RWPE2 (cell line): ENCODE results near the gene NOS1AP.
A peak's percentile ranks its signal among the peaks of the same experiment; 100 is the strongest.

Experiments
- ATAC-seq: fragments of 200-7000 bp; cut with Tn5 transposase; 3 replicates; pipeline ENCODE4 v1.9.1; 2021; ENCODE audit warnings: low read depth
- DNase-seq: peaks from one replicate; pipeline ENCODE4 v3.0.0-alpha.2; 2020; ENCODE audit warnings: low spot score
- H3K27ac ChIP-seq: fragments of 450-650 bp; 2 replicates; pipeline ENCODE4 v1.5.1; 2017; ENCODE audit warnings: mild to moderate bottlenecking; ENCODE audit not compliant: poor library complexity, severe bottlenecking
- H3K27me3 ChIP-seq: fragments of 250-450 bp; sonication (Bioruptor Pico); 2 replicates; pipeline ENCODE4 v1.5.1; 2021; ENCODE audit warnings: mild to moderate bottlenecking, moderate library complexity; ENCODE audit not compliant: insufficient read depth, poor library complexity, severe bottlenecking
- H3K36me3 ChIP-seq: fragments of 250-450 bp; sonication (Bioruptor Pico); 2 replicates; pipeline ENCODE4 v1.5.1; 2020; ENCODE audit warnings: low read depth, mild to moderate bottlenecking, moderate library complexity
- H3K4me1 ChIP-seq: fragments of 250-450 bp; sonication (Bioruptor Pico); 2 replicates; pipeline ENCODE4 v1.5.1; 2021; ENCODE audit warnings: mild to moderate bottlenecking, moderate library complexity; ENCODE audit not compliant: insufficient read depth, poor library complexity, severe bottlenecking
- H3K4me3 ChIP-seq: fragments of 250-450 bp; sonication (Bioruptor Pico); 2 replicates; pipeline ENCODE4 v1.5.1; 2021; ENCODE audit warnings: mild to moderate bottlenecking, moderate library complexity; ENCODE audit not compliant: severe bottlenecking
- H3K9me3 ChIP-seq: fragments of 250-450 bp; sonication (Bioruptor Pico); 2 replicates; pipeline ENCODE4 v1.5.1; 2021; ENCODE audit warnings: mild to moderate bottlenecking, moderate library complexity; ENCODE audit not compliant: severe bottlenecking
- TF ChIP-seq, protein P1 (sequence below): fragments of 450-650 bp; IDR thresholded peaks from one replicate; pipeline ENCODE4 v1.5.1; 2017; ENCODE audit warnings: mild to moderate bottlenecking, moderate library complexity; ENCODE audit not compliant: poor library complexity, severe bottlenecking

The NOS1AP gene

DNA sequence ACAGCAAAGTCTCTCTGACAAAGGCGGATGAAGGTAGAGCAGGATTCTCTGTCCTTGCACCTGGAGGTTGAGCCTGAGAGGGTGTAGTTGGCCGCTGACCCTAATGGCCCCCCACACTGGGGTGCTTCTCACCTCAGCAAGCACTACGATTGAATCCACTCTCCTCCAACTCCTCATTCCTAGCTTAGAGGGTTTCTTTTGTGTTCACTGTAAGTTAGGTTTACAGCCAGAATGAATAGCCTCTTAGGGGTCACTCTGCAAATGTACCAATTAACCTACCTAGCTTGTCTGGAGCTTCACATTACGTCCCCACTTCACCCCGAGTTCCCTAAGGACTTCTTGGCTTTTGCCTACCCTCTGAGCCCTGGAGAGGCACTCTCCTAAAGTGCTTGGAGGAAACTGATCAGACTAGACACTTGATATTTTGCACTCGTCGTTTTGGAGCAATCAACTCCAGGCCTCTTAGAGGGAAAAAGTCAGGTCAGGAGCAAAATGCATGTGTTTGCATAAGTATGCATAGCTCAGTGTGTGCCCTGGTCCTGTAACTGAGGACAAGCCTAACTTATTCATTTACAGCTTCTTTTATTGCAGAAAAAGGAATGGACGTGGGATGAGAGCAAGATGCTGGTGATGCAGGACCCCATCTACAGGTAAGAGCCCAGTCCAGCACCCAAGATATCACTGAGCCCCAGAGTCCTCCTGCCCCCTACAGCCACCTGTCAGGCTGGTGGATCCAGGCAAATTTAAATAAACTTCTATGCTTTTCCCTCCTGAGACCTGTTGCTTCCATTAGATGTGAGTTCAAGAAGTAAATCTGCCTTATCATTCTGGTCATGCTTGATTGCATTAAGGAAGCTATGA, 230.8 kb downstream of the NOS1AP start:
- Histone ChIP-seq H3K4me3 (no peak overlapping the region), H3K36me3 (no peaks in the 10 kb centered on the region), H3K27ac (no peak overlapping the region), H3K9me3 (no peaks in the 10 kb centered on the region), H3K4me1 (peaks cover 23% of the 10 kb centered on the region), H3K27me3 (no peaks in the 10 kb centered on the region)
- no peak for ATAC-seq
- DNase-seq: no peak
- TF ChIP-seq, protein P1, sequence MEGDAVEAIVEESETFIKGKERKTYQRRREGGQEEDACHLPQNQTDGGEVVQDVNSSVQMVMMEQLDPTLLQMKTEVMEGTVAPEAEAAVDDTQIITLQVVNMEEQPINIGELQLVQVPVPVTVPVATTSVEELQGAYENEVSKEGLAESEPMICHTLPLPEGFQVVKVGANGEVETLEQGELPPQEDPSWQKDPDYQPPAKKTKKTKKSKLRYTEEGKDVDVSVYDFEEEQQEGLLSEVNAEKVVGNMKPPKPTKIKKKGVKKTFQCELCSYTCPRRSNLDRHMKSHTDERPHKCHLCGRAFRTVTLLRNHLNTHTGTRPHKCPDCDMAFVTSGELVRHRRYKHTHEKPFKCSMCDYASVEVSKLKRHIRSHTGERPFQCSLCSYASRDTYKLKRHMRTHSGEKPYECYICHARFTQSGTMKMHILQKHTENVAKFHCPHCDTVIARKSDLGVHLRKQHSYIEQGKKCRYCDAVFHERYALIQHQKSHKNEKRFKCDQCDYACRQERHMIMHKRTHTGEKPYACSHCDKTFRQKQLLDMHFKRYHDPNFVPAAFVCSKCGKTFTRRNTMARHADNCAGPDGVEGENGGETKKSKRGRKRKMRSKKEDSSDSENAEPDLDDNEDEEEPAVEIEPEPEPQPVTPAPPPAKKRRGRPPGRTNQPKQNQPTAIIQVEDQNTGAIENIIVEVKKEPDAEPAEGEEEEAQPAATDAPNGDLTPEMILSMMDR: no peak

DNA sequence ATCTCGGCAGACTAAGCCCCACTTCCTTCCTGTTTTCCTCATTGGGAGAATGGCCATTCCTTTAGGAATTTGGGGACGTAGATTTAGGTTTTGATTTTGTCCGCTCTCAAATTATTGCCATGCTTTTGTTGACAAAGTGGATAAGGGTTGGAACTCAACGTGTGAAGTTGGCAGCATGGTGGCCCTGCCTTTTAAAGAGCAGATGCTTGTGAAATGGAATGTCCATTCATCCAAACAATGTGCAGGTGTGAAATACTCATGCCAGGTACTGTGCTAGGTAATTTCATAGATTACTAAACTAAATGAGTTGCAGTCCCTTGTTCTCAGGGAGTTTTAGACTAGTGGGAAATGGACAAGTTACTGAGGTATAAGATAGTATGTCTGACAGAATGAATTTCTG, 232.2 kb downstream of the NOS1AP start:
- DNase-seq: no peak
- no peaks in the 10 kb centered on the region for H3K9me3 ChIP-seq
- peaks cover 30% of the 10 kb centered on the region for H3K4me1 ChIP-seq
- H3K27ac ChIP-seq: no peak overlapping the region
- TF ChIP-seq, protein P1: no peak
- H3K36me3 ChIP-seq: no peaks in the 10 kb centered on the region
- no peaks in the 10 kb centered on the region for H3K27me3 ChIP-seq
- no peak overlapping the region for H3K4me3 ChIP-seq
- no peak for ATAC-seq

DNA sequence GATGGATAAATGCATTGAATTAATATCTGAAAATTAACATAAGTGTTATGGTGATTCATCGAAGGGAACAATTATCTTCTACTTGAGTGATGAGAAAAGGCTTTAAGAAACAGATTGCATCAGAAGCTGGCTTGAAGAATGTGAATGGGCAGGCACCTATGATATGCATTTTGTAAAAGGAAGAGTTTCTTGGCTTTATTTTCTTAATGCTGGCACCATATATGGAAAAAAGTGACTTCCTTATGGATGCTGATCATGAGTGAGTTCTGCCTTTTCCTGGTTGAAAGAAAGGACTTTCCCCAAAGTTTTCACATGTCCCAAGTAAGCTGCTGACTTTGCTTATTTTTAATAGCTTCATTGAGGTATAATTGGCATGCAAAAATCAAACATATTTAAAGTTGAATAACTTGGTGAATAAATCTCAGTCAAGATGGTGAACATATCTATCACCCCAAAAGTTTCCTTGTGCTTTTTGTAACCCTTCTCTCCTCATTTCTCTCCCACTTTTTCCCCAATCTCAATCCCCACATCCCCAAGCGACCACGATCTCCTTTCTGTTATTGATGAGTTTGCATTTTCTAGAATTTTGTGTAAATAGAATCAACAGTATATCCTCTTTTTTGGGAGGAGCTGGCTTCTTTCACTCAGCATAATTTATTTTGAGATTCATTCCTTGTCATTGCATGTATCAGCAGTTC, 233.0 kb downstream of the NOS1AP start:
- Histone ChIP-seq H3K4me1 (peaks cover 30% of the 10 kb centered on the region), H3K4me3 (no peak overlapping the region), H3K9me3 (no peaks in the 10 kb centered on the region), H3K36me3 (no peaks in the 10 kb centered on the region), H3K27me3 (no peaks in the 10 kb centered on the region), H3K27ac (peak overlapping the region; percentile 53)
- no peak for DNase-seq
- no peak for ATAC-seq
- TF ChIP-seq, protein P1: no peak

DNA sequence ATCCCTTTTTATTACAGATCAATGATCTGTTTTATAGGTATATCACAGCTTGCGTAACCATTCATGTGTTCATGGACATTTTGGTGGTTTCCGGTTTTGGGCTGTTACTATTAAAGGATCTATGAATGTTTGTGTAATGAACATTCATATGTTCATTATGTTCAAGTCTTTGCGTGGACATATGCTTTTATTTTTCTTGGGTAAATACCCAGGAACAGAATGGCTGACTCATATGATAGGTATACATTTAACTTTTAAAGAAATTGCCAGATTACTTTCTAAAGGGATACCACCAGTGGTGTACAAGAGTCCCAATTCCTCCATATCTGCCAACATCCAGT, 233.5 kb downstream of the NOS1AP start:
- ATAC-seq (peak; percentile 94), DNase-seq (no peak)
- peaks cover 30% of the 10 kb centered on the region for H3K4me1 ChIP-seq
- no peaks in the 10 kb centered on the region for H3K36me3 ChIP-seq
- no peaks in the 10 kb centered on the region for H3K27me3 ChIP-seq
- TF ChIP-seq, protein P1: no peak
- H3K4me3 ChIP-seq: no peak overlapping the region
- H3K27ac ChIP-seq: peak overlapping the region; percentile 53
- no peaks in the 10 kb centered on the region for H3K9me3 ChIP-seq

DNA sequence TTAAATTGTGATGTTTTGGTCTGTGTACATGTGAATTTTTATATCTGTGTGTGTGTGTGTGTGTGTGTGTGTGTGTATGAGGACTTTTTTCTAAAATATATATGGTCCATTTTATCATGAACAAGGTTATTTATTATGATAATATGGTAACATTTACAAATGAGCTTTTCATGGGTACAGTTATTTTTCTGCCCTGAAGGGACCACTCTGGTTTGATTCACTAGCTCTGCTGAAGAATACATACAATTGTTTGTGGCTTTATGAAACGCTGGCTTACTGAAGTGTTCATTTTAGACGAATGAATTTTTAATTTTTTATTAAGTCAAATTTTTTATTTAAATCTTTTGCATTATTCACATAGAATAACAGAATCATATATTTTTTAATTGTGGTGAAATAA, 235.2 kb downstream of the NOS1AP start:
- no peak for ATAC-seq
- TF ChIP-seq, protein P1: no peak

More for the DNA sequence above, 235.2 kb downstream of the NOS1AP start:
- DNase-seq: no peak
- H3K36me3 ChIP-seq: no peaks in the 10 kb centered on the region
- H3K9me3 ChIP-seq: no peaks in the 10 kb centered on the region
- peaks cover 30% of the 10 kb centered on the region for H3K4me1 ChIP-seq
- no peak overlapping the region for H3K4me3 ChIP-seq
- H3K27ac ChIP-seq: no peak overlapping the region
- H3K27me3 ChIP-seq: no peaks in the 10 kb centered on the region
